ENCODE data around the gene STXBP2. TPM values are rescaled to one million over a fixed set of nuclear protein-coding genes. Genes with fewer than 3 reads are reported as not detected.

The STXBP2 gene
- total RNA-seq, 4 donors from 2014 or later = 7.2 to 14.4 (median 11.7) TPM

DNA sequence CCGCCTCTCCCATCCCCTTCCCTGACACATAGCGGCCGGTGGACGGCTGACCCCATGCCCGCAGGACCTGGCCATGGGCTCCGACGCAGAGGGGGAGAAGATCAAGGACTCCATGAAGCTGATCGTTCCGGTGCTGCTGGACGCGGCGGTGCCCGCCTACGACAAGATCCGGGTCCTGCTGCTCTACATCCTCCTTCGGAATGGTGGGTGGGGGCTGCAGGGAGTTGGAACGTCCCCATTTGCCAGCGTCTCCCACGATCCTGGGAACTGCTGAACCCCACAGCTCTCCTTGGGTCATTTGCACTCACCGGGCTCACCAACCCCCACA lies 7.6 kb downstream of the STXBP2 start:
- H3K4me1 ChIP-seq = no peaks in the 10 kb centered on the region
- no peak overlapping the region for H3K27ac ChIP-seq (replicated peaks in 1 of 4)
- no peak for DNase-seq (ENCODE audit: extremely low spot score)
- TF ChIP-seq, protein P1, sequence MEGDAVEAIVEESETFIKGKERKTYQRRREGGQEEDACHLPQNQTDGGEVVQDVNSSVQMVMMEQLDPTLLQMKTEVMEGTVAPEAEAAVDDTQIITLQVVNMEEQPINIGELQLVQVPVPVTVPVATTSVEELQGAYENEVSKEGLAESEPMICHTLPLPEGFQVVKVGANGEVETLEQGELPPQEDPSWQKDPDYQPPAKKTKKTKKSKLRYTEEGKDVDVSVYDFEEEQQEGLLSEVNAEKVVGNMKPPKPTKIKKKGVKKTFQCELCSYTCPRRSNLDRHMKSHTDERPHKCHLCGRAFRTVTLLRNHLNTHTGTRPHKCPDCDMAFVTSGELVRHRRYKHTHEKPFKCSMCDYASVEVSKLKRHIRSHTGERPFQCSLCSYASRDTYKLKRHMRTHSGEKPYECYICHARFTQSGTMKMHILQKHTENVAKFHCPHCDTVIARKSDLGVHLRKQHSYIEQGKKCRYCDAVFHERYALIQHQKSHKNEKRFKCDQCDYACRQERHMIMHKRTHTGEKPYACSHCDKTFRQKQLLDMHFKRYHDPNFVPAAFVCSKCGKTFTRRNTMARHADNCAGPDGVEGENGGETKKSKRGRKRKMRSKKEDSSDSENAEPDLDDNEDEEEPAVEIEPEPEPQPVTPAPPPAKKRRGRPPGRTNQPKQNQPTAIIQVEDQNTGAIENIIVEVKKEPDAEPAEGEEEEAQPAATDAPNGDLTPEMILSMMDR (IDR thresholded peaks at IDR 0.05) = no peak
- TF ChIP-seq POLR2AphosphoS5 (IDR thresholded peaks at IDR 0.05) = no peak
- TF ChIP-seq EP300 (IDR thresholded peaks at IDR 0.05) = no peak
- TF ChIP-seq POLR2A (IDR thresholded peaks at IDR 0.05; ENCODE audit: low read depth) = no peak
- 92% methylated on average over 18 of the region's 20 CpGs for WGBS
- no peaks in the 10 kb centered on the region for H3K9me3 ChIP-seq
- intact Hi-C loops (cut with DNase I) = no loop called here
- H3K36me3 ChIP-seq = no peaks in the 10 kb centered on the region
- H3K4me3 ChIP-seq = no peak overlapping the region
- peaks cover 0 to 88% (median 2%) of the 10 kb centered on the region in 4 donors for H3K27me3 ChIP-seq

DNA sequence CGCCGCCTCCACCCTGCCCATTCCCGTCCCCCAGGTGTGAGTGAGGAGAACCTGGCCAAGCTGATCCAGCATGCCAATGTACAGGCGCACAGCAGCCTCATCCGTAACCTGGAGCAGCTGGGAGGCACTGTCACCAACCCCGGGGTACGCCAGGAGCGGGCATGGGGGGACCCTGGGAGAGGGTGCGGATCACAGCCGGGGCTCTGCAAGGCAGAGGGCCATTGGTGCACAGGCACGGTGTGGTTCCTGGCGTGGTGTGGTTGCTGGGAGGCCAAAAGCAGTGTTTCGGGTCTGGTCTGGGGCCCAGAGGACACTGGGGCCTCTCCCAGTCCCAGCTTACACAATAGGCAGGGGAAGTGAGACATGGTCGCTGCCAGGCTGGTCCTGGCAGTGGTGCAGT lies 8.3 kb downstream of the STXBP2 start:
- TF ChIP-seq EP300 (IDR thresholded peaks at IDR 0.05) = no peak
- no peak for TF ChIP-seq POLR2AphosphoS5 (IDR thresholded peaks at IDR 0.05)
- no peak for TF ChIP-seq POLR2A (IDR thresholded peaks at IDR 0.05; ENCODE audit: low read depth)
- TF ChIP-seq, protein P1 (IDR thresholded peaks at IDR 0.05) = no peak
- 87% methylated on average over 13 of the region's 14 CpGs for WGBS
- peaks cover 0 to 91% (median 2%) of the 10 kb centered on the region in 4 donors for H3K27me3 ChIP-seq

DNA sequence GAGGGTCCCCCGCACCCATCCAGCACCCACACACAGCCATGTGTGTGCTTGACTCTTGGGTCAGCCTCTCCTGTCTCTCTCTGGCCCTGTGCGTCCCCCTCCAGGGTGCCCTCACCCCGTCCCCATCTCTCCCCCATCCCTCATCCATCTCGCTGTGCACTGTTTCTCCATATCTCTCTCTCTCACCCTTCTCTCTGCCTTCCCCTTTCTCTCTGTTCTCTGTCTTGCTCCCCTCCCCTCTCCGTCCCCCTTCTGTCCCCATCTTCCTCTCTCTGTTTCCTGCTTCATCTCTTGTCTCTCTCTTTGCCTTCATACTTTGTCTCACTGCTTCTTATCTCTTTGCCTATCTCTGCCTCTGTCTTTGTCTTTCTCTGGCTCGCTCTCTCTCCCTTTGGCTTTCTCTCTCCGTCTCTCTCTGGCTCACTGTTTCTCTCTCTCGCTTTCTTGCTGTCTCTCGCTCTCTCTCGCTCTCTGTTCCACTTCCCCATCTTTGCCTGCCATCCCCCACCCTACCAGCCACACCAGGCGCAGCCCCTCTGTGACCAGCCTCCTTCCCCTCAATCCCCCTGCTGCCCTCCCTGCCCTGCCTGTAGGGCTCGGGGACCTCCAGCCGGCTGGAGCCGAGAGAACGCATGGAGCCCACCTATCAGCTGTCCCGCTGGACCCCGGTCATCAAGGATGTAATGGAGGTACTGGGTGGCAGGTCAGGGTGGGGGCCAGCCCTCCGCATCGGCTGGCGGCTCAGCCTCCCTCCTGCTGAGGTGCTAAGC lies 8.9 kb downstream of the STXBP2 start:
- no peak overlapping the region for H3K27ac ChIP-seq (replicated peaks in 1 of 4)
- no peak for DNase-seq (ENCODE audit: extremely low spot score)
- H3K27me3 ChIP-seq = peaks cover 0 to 91% (median 2%) of the 10 kb centered on the region in 4 donors
- H3K4me1 ChIP-seq = no peaks in the 10 kb centered on the region
- TF ChIP-seq POLR2A (IDR thresholded peaks at IDR 0.05; ENCODE audit: low read depth) (no peak), EP300 (IDR thresholded peaks at IDR 0.05) (no peak), POLR2AphosphoS5 (IDR thresholded peaks at IDR 0.05) (no peak)
- TF ChIP-seq, protein P1 (IDR thresholded peaks at IDR 0.05) = no peak
- no peak overlapping the region for H3K4me3 ChIP-seq
- H3K36me3 ChIP-seq = no peaks in the 10 kb centered on the region
- intact Hi-C loops (cut with DNase I) = no loop called here
- 55% methylated on average over 17 of the region's 20 CpGs for WGBS
- no peaks in the 10 kb centered on the region for H3K9me3 ChIP-seq

More for the DNA sequence above, 8.3 kb downstream of the STXBP2 start:
- intact Hi-C loops (cut with DNase I) = no loop called here
- no peaks in the 10 kb centered on the region for H3K4me1 ChIP-seq
- no peaks in the 10 kb centered on the region for H3K36me3 ChIP-seq
- no peak for DNase-seq (ENCODE audit: extremely low spot score)
- no peak overlapping the region for H3K27ac ChIP-seq (replicated peaks in 1 of 4)
- no peak overlapping the region for H3K4me3 ChIP-seq
- no peaks in the 10 kb centered on the region for H3K9me3 ChIP-seq

DNA sequence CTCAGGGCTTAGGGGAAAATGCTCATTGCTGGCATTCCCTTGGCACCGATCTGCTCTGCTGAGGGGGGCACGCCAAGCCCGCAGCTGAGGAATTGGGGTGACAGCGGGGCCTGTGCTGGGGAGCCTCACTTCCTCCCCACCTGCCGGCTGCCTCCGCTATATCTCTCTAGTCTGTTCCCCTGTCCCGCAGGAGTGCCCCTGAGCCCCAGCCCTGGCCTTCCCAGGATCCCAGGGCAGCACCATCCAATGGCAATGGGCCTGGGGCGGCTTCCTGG lies 9.5 kb downstream of the STXBP2 start:
- no peak overlapping the region for H3K4me3 ChIP-seq
- H3K27ac ChIP-seq (replicated peaks in 1 of 4) = no peak overlapping the region
- TF ChIP-seq, protein P1 (IDR thresholded peaks at IDR 0.05) = no peak
- TF ChIP-seq POLR2A (IDR thresholded peaks at IDR 0.05; ENCODE audit: low read depth) (no peak), POLR2AphosphoS5 (IDR thresholded peaks at IDR 0.05) (no peak), EP300 (IDR thresholded peaks at IDR 0.05) (no peak)
- peaks cover 0 to 91% (median 2%) of the 10 kb centered on the region in 4 donors for H3K27me3 ChIP-seq
- H3K9me3 ChIP-seq = no peaks in the 10 kb centered on the region
- no peak for DNase-seq (ENCODE audit: extremely low spot score)
- H3K36me3 ChIP-seq = no peaks in the 10 kb centered on the region
- intact Hi-C loops (cut with DNase I) = no loop called here
- no peaks in the 10 kb centered on the region for H3K4me1 ChIP-seq
- WGBS = 89% methylated on average over 6 of the region's 8 CpGs

DNA sequence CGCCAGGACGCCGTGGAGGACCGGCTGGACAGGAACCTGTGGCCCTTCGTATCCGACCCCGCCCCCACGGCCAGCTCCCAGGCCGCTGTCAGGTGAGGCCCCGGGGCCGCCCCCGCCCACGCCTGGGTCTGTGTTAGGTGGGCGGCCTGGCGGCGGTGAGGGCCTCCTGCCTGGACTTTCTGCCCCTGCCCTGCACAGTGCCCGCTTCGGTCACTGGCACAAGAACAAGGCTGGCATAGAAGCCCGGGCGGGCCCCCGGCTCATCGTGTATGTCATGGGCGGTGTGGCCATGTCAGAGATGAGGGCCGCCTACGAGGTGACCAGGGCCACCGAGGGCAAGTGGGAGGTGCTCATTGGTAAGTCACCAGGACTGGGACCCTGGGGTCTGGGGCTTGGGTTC lies 10.2 kb downstream of the STXBP2 start:
- no CpG with 5 or more reads among the region's 26 CpGs for WGBS
- intact Hi-C loops (cut with DNase I) = no loop called here
- Histone ChIP-seq H3K36me3 (no peaks in the 10 kb centered on the region), H3K9me3 (no peaks in the 10 kb centered on the region), H3K4me1 (peaks cover 0 to 5% (median 2%) of the 10 kb centered on the region in 4 donors), H3K27ac (replicated peaks in 1 of 4) (no peak overlapping the region), H3K27me3 (peaks cover 0 to 84% (median 2%) of the 10 kb centered on the region in 4 donors), H3K4me3 (no peak overlapping the region)
- TF ChIP-seq POLR2A (IDR thresholded peaks at IDR 0.05; ENCODE audit: low read depth) (no peak), POLR2AphosphoS5 (IDR thresholded peaks at IDR 0.05) (no peak), EP300 (IDR thresholded peaks at IDR 0.05) (no peak)
- TF ChIP-seq, protein P1 (IDR thresholded peaks at IDR 0.05) = no peak
- no peak for DNase-seq (ENCODE audit: extremely low spot score)

All from esophagus muscularis mucosa (tissue), 4 donors.